Measurements from ENCODE around the gene PNKP. TPM values are rescaled to one million over a fixed set of nuclear protein-coding genes. Genes with fewer than 3 reads are reported as not detected.

The PNKP gene
- polyA plus RNA-seq, 1 donor, result 61.2 TPM

- Histone ChIP-seq H3K4me3 (ENCODE audit: low read length) (no peak overlapping the region), H3K36me3 (ENCODE audit: control insufficient read depth, insufficient read depth, low read length) (peaks cover 68% of the 10 kb centered on the region), H3K27ac (ENCODE audit: low read length) (no peak overlapping the region), H3K9me3 (ENCODE audit: control insufficient read depth, low read depth, low read length) (no peaks in the 10 kb centered on the region), H3K4me1 (ENCODE audit: control insufficient read depth, insufficient read depth, low read length) (peaks cover 6% of the 10 kb centered on the region), H3K27me3 (ENCODE audit: control insufficient read depth, insufficient read depth, low read length) (no peaks in the 10 kb centered on the region)
- DNase-seq, result no peak
- no CpG with 5 or more reads among the region's 26 CpGs for WGBS (ENCODE audit: insufficient coverage, low lambda C conversion rate)
Observed at GRCh38 chr19:49857061-49857837, 10.1 kb downstream of the PNKP start.

DNA sequence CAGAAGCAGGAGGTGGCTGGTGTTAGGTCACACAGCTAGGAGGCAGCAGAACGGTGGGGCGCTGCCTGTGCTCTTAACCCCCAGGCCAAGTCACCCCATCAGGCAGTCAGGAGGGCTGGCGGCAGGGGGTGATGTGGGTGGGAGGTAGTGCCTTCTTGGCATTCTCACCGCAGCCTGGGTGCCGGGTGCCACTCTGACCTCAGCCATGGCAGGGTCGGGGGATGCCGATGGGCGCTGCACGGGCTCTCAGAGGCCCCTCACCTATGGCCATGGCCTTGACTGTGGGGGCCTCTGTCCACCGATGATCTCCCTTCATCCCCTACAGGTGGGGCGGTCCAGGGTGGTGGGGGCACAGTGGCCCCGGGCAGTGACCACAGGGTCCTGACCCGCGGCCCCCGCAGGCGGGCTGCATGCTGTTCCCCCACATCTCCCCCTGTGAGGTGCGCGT, 10.8 kb downstream of the PNKP start:
- H3K36me3 ChIP-seq (ENCODE audit: control insufficient read depth, insufficient read depth, low read length), result peaks cover 64% of the 10 kb centered on the region
- no peaks in the 10 kb centered on the region for H3K27me3 ChIP-seq (ENCODE audit: control insufficient read depth, insufficient read depth, low read length)
- no peaks in the 10 kb centered on the region for H3K9me3 ChIP-seq (ENCODE audit: control insufficient read depth, low read depth, low read length)
- WGBS (ENCODE audit: insufficient coverage, low lambda C conversion rate), result no CpG with 5 or more reads among the region's 18 CpGs
- no peak overlapping the region for H3K4me3 ChIP-seq (ENCODE audit: low read length)
- H3K4me1 ChIP-seq (ENCODE audit: control insufficient read depth, insufficient read depth, low read length), result peaks cover 10% of the 10 kb centered on the region
- no peak overlapping the region for H3K27ac ChIP-seq (ENCODE audit: low read length)
- no peak for DNase-seq

DNA sequence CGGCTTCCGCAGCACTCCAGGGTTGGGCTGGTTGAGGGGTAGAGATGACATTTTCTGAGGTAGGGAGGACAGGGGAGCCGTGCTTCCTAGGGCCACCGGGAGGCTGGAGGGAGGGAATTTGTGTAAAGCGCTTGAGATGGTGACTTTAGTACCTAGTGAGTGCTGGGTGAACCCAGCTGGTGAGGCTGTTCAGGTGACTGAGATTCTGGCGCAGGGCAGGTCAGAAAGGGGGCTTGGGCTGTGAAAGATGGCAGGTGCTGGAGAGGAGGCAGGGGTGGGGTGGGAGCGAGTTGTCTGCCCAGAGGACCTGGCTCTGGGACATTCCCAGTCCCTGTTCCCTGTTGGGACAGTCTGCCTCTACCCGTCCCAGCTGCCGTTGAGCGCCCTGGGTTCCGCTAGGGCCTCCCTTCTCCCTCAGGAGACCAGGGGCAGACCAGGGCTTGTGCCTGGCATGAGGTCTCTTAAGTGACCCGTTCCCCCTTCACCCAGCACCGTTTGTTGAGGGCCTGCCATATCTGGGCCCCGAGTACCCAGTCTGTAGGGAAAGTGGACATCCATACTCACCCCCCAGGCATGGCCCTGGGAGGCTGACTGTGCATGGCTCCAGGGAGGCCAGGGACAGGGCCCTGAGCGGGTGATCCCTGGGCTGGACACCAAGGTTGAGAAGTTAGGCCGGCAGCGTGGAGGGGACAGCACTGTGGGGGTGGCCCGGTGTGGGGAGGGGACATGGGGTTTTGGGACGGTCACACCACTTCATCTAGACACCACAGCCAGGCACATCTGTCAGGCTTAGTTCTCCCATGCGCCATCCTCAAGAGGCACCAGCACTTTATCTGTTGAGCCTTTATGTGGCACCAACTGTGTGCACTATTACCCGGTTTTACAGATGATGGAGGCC, 11.5 kb downstream of the PNKP start:
- Histone ChIP-seq H3K36me3 (ENCODE audit: control insufficient read depth, insufficient read depth, low read length) (peaks cover 60% of the 10 kb centered on the region), H3K4me1 (ENCODE audit: control insufficient read depth, insufficient read depth, low read length) (peaks cover 10% of the 10 kb centered on the region), H3K4me3 (ENCODE audit: low read length) (no peak overlapping the region), H3K27me3 (ENCODE audit: control insufficient read depth, insufficient read depth, low read length) (no peaks in the 10 kb centered on the region), H3K27ac (ENCODE audit: low read length) (no peak overlapping the region), H3K9me3 (ENCODE audit: control insufficient read depth, low read depth, low read length) (no peaks in the 10 kb centered on the region)
- no peak for DNase-seq
- WGBS (ENCODE audit: insufficient coverage, low lambda C conversion rate), result no CpG with 5 or more reads among the region's 21 CpGs

DNA sequence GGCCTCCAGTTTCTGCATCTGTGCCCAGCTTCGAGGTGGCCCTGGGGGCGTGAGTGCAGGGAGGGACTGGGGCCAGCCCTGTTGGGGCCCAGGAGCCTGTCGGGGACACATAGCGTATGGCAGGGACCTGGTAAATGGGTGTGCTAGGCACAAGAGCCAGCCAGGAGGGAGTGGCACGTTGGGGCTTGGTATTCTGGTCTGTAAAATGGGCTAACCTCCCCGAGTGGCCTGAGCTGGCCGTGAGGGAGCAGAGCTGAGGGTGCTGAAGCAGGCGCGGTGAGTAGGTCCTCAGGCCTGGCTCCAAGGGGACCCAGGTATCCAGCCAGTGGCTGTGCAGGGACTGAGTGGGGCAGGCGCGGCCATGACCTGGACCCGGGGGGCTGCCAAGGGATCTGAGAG, 12.1 kb downstream of the PNKP start:
- H3K27ac ChIP-seq (ENCODE audit: low read length), result no peak overlapping the region
- WGBS (ENCODE audit: insufficient coverage, low lambda C conversion rate), result no CpG with 5 or more reads among the region's 12 CpGs
- DNase-seq, result no peak

GRCh38 chr19:49854378-49855263, 12.8 kb downstream of the PNKP start:
- no peak overlapping the region for H3K27ac ChIP-seq (ENCODE audit: low read length)
- no peaks in the 10 kb centered on the region for H3K27me3 ChIP-seq (ENCODE audit: control insufficient read depth, insufficient read depth, low read length)
- H3K9me3 ChIP-seq (ENCODE audit: control insufficient read depth, low read depth, low read length), result peaks cover 3% of the 10 kb centered on the region
- peaks cover 10% of the 10 kb centered on the region for H3K4me1 ChIP-seq (ENCODE audit: control insufficient read depth, insufficient read depth, low read length)
- no CpG with 5 or more reads among the region's 39 CpGs for WGBS (ENCODE audit: insufficient coverage, low lambda C conversion rate)
- peaks cover 47% of the 10 kb centered on the region for H3K36me3 ChIP-seq (ENCODE audit: control insufficient read depth, insufficient read depth, low read length)
- DNase-seq, result no peak
- H3K4me3 ChIP-seq (ENCODE audit: low read length), result no peak overlapping the region

More for the DNA sequence above, 12.1 kb downstream of the PNKP start:
- H3K9me3 ChIP-seq (ENCODE audit: control insufficient read depth, low read depth, low read length), result peaks cover 3% of the 10 kb centered on the region
- H3K4me3 ChIP-seq (ENCODE audit: low read length), result no peak overlapping the region
- peaks cover 53% of the 10 kb centered on the region for H3K36me3 ChIP-seq (ENCODE audit: control insufficient read depth, insufficient read depth, low read length)
- peaks cover 10% of the 10 kb centered on the region for H3K4me1 ChIP-seq (ENCODE audit: control insufficient read depth, insufficient read depth, low read length)
- no peaks in the 10 kb centered on the region for H3K27me3 ChIP-seq (ENCODE audit: control insufficient read depth, insufficient read depth, low read length)

DNA sequence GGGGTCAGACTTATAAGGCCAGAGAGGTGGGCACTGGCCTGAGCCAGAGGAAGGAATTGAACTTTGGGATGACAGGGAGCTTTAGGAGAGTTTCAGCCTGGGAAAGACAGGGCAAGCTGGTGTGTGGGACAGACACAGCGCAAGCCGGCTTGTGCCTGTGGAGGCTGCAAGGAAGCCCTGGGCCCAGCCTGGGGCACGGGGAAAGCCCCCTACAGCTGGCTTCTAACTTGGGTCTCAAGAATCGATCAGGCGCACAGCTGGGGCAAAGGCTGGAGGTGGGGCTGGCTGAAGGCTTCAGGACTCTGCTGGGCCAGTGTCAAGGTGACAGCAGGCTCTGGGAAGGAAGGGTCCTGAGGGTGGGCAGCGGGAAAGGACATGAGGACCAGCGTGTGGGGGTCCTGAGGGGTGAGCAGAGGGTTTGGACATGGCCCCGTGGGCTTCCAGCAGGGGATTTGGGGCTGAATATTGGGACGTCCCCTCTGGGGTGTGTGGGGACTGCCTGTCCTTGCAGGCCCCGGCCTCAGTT, 13.5 kb downstream of the PNKP start:
- H3K4me3 ChIP-seq (ENCODE audit: low read length), result no peak overlapping the region
- no peaks in the 10 kb centered on the region for H3K27me3 ChIP-seq (ENCODE audit: control insufficient read depth, insufficient read depth, low read length)
- peaks cover 44% of the 10 kb centered on the region for H3K36me3 ChIP-seq (ENCODE audit: control insufficient read depth, insufficient read depth, low read length)
- peaks cover 3% of the 10 kb centered on the region for H3K9me3 ChIP-seq (ENCODE audit: control insufficient read depth, low read depth, low read length)
- no peak overlapping the region for H3K27ac ChIP-seq (ENCODE audit: low read length)
- no CpG with 5 or more reads among the region's 10 CpGs for whole genome bisulfite sequencing (ENCODE audit: insufficient coverage, low lambda C conversion rate)
- peaks cover 10% of the 10 kb centered on the region for H3K4me1 ChIP-seq (ENCODE audit: control insufficient read depth, insufficient read depth, low read length)
- DNase-seq, result no peak

GRCh38 chr19:49852631-49853126, 14.7 kb downstream of the PNKP start:
- DNase-seq, result no peak
- Histone ChIP-seq H3K9me3 (ENCODE audit: control insufficient read depth, low read depth, low read length) (peaks cover 3% of the 10 kb centered on the region), H3K4me1 (ENCODE audit: control insufficient read depth, insufficient read depth, low read length) (peaks cover 10% of the 10 kb centered on the region), H3K27me3 (ENCODE audit: control insufficient read depth, insufficient read depth, low read length) (no peaks in the 10 kb centered on the region), H3K4me3 (ENCODE audit: low read length) (peak overlapping the region; percentile 60), H3K27ac (ENCODE audit: low read length) (no peak overlapping the region), H3K36me3 (ENCODE audit: control insufficient read depth, insufficient read depth, low read length) (peaks cover 31% of the 10 kb centered on the region)
- 82% methylated on average over 2 of the region's 14 CpGs for WGBS (ENCODE audit: insufficient coverage, low lambda C conversion rate)

DNA sequence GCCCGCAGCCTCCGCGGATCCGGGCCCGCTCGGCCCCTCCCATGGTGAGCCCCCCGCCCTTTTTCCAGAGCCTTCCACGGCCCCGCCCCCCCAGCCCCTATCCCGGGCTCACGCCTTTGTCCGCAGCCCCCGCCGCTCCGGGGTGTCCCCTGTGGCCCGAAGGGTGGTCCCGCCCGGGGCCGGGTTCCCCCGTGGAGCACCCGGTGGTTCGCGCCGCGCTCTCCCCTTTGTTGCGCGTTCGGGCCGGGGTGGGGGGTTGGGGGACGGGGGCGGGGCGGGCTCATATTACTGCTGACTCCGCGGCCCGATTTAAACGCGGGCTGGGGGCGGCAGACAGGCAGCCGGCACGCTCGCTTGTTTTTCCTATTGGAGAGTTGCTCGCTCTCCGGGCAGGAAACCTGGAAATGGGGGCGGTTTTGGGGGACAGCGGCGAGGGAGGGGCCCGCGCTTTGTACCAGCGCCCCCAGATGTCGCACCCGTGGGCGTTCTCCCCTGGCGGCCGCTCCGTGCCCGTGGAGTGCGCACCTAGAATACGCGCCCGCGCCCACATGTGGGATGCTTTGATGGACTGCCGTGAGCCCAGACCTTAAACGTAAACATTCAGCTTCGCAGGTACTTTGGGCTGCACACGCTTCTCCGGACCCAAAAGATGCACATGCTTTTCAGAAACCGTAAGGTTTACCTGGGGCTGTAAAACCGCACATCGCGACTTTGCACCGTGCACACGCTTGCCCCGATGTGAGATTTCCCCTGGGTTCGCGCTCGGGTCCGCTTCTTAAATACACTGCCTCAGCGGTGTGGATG, 15.7 kb downstream of the PNKP start:
- H3K27ac ChIP-seq (ENCODE audit: low read length), result no peak overlapping the region
- H3K4me3 ChIP-seq (ENCODE audit: low read length), result peak overlapping the region; percentile 60
- H3K27me3 ChIP-seq (ENCODE audit: control insufficient read depth, insufficient read depth, low read length), result no peaks in the 10 kb centered on the region
- H3K4me1 ChIP-seq (ENCODE audit: control insufficient read depth, insufficient read depth, low read length), result peaks cover 10% of the 10 kb centered on the region
- peaks cover 22% of the 10 kb centered on the region for H3K36me3 ChIP-seq (ENCODE audit: control insufficient read depth, insufficient read depth, low read length)
- peaks cover 3% of the 10 kb centered on the region for H3K9me3 ChIP-seq (ENCODE audit: control insufficient read depth, low read depth, low read length)
- WGBS (ENCODE audit: insufficient coverage, low lambda C conversion rate), result no CpG with 5 or more reads among the region's 78 CpGs
- DNase-seq, result no peak
